Measurements from ENCODE around the gene WNT6.

Gene WNT6

GRCh38 chr2:218833023-218833609, 26.5 kb upstream of the WNT6 start:
- Histone ChIP-seq H2AFZ (ENCODE audit: low read length) (no peak overlapping the region), H3K9ac (ENCODE audit: low read depth, low read length, poor library complexity, severe bottlenecking) (no peak overlapping the region), H3K27me3 (ENCODE audit: insufficient read depth, low read length, poor library complexity, severe bottlenecking) (peaks cover 14% of the 10 kb centered on the region), H3K4me3 (ENCODE audit: low read length, poor library complexity, severe bottlenecking) (no peak overlapping the region), H3K36me3 (ENCODE audit: insufficient read depth, low read length) (no peaks in the 10 kb centered on the region), H4K20me1 (ENCODE audit: insufficient read depth, low read length, poor library complexity, severe bottlenecking) (no peaks in the 10 kb centered on the region), H3K9me3 (ENCODE audit: insufficient read depth, low read depth, low read length) (no peaks in the 10 kb centered on the region), H3K79me2 (ENCODE audit: insufficient read depth, low read length) (no peaks in the 10 kb centered on the region), H3K4me2 (ENCODE audit: low read depth, low read length, poor library complexity, severe bottlenecking) (no peak overlapping the region), H3K9me2 (replicated peaks; ENCODE audit: low read depth, low read length) (no peaks in the 10 kb centered on the region), H3K4me1 (ENCODE audit: insufficient read depth, low read length, poor library complexity, severe bottlenecking) (no peaks in the 10 kb centered on the region), H3F3A (ENCODE audit: low read depth) (no peaks in the 10 kb centered on the region)
- TF ChIP-seq EZH2phosphoT487 (IDR thresholded peaks at IDR 0.05; ENCODE audit: borderline replicate concordance): no peak
- TF ChIP-seq, protein P1, sequence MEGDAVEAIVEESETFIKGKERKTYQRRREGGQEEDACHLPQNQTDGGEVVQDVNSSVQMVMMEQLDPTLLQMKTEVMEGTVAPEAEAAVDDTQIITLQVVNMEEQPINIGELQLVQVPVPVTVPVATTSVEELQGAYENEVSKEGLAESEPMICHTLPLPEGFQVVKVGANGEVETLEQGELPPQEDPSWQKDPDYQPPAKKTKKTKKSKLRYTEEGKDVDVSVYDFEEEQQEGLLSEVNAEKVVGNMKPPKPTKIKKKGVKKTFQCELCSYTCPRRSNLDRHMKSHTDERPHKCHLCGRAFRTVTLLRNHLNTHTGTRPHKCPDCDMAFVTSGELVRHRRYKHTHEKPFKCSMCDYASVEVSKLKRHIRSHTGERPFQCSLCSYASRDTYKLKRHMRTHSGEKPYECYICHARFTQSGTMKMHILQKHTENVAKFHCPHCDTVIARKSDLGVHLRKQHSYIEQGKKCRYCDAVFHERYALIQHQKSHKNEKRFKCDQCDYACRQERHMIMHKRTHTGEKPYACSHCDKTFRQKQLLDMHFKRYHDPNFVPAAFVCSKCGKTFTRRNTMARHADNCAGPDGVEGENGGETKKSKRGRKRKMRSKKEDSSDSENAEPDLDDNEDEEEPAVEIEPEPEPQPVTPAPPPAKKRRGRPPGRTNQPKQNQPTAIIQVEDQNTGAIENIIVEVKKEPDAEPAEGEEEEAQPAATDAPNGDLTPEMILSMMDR (conservative IDR thresholded peaks at IDR 0.05; ENCODE audit: low read length): no peak

DNA sequence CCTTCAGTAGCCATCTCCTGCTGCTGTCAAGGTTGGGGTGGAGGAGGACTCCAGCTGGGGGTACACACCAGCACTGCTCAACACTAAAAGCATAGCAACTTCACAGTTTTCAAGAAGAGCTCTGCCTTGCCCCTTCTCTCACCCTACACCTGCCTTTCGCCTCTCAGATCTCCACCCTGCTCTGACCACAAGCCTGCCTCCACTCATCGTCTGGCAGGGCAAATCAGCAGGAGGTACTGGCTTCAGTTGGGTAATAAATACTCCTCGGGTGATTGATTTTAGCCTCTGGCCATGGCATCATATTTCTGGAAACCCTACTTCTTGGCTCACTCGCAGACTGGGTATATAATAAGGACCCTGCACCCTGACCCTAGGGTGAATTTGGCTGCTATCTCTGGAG, 24.9 kb upstream of the WNT6 start:
- H3K4me3 ChIP-seq (ENCODE audit: low read length, poor library complexity, severe bottlenecking): no peak overlapping the region
- H3K4me2 ChIP-seq (ENCODE audit: low read depth, low read length, poor library complexity, severe bottlenecking): no peak overlapping the region
- no peaks in the 10 kb centered on the region for H3K9me3 ChIP-seq (ENCODE audit: insufficient read depth, low read depth, low read length)
- no peaks in the 10 kb centered on the region for H3K79me2 ChIP-seq (ENCODE audit: insufficient read depth, low read length)
- no peaks in the 10 kb centered on the region for H3F3A ChIP-seq (ENCODE audit: low read depth)
- no peak overlapping the region for H2AFZ ChIP-seq (ENCODE audit: low read length)
- H3K9ac ChIP-seq (ENCODE audit: low read depth, low read length, poor library complexity, severe bottlenecking): no peak overlapping the region
- peaks cover 15% of the 10 kb centered on the region for H3K27me3 ChIP-seq (ENCODE audit: insufficient read depth, low read length, poor library complexity, severe bottlenecking)
- no peaks in the 10 kb centered on the region for H3K9me2 ChIP-seq (replicated peaks; ENCODE audit: low read depth, low read length)
- no peaks in the 10 kb centered on the region for H4K20me1 ChIP-seq (ENCODE audit: insufficient read depth, low read length, poor library complexity, severe bottlenecking)
- TF ChIP-seq EZH2phosphoT487 (IDR thresholded peaks at IDR 0.05; ENCODE audit: borderline replicate concordance): no peak
- TF ChIP-seq, protein P1 (conservative IDR thresholded peaks at IDR 0.05; ENCODE audit: low read length): no peak
- H3K4me1 ChIP-seq (ENCODE audit: insufficient read depth, low read length, poor library complexity, severe bottlenecking): no peaks in the 10 kb centered on the region
- H3K36me3 ChIP-seq (ENCODE audit: insufficient read depth, low read length): no peaks in the 10 kb centered on the region

DNA sequence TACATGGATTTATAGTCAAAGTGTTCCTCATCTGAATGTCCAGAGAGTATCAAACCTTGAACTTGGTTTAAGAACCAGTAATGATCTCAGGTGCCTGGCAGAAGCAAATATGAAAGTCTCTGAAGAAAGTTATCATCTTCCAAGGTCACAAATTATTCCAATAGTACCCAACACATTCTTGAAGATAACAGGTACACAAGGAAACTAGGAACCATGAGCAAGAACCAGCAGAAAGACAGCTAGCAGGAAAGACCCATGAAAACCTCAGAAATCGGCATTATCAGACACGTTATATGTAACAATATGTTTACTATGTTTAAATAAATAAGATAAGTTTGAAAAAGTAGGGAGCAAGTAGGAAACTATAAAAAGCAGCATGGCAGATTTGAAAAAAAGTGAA, 22.1 kb upstream of the WNT6 start:
- Histone ChIP-seq H3K4me1 (ENCODE audit: insufficient read depth, low read length, poor library complexity, severe bottlenecking) (no peaks in the 10 kb centered on the region), H2AFZ (ENCODE audit: low read length) (no peak overlapping the region), H3K9ac (ENCODE audit: low read depth, low read length, poor library complexity, severe bottlenecking) (no peak overlapping the region), H3K9me2 (replicated peaks; ENCODE audit: low read depth, low read length) (no peaks in the 10 kb centered on the region), H3K36me3 (ENCODE audit: insufficient read depth, low read length) (no peaks in the 10 kb centered on the region), H3K4me2 (ENCODE audit: low read depth, low read length, poor library complexity, severe bottlenecking) (no peak overlapping the region), H3K79me2 (ENCODE audit: insufficient read depth, low read length) (no peaks in the 10 kb centered on the region), H3K9me3 (ENCODE audit: insufficient read depth, low read depth, low read length) (no peaks in the 10 kb centered on the region), H3K27me3 (ENCODE audit: insufficient read depth, low read length, poor library complexity, severe bottlenecking) (peaks cover 15% of the 10 kb centered on the region), H4K20me1 (ENCODE audit: insufficient read depth, low read length, poor library complexity, severe bottlenecking) (no peaks in the 10 kb centered on the region), H3K4me3 (ENCODE audit: low read length, poor library complexity, severe bottlenecking) (no peak overlapping the region), H3F3A (ENCODE audit: low read depth) (no peaks in the 10 kb centered on the region)
- TF ChIP-seq, protein P1 (conservative IDR thresholded peaks at IDR 0.05; ENCODE audit: low read length): no peak
- no peak for TF ChIP-seq EZH2phosphoT487 (IDR thresholded peaks at IDR 0.05; ENCODE audit: borderline replicate concordance)

Data from Loucy (cell line).